Pancreas (tissue), 10 donors: ENCODE data around the gene IQCN. TPM values are rescaled to one million over a fixed set of nuclear protein-coding genes. Genes with fewer than 3 reads are reported as not detected.

Source experiments
- ATAC-seq, 4 donors: fragments of 200-7000 bp; cut with Tn5 transposase; one replicate each; pipeline versions ENCODE4 v1.8.0 to v1.9.1; 2020; ENCODE audit warnings: mild to moderate bottlenecking in 4 of 4, moderate library complexity in 4 of 4
- DNase-seq, 6 donors: peaks; one replicate each; pipeline ENCODE4 v3.0.0-alpha.2; 2020
- FAIRE-seq: peaks from 2 replicates; lab custom pipeline; 2012; peaks lifted over from hg19 to GRCh38; lab: Jason Lieb, UNC
- H3K27ac ChIP-seq, 4 donors: fragments of 200-600 bp; sonication (generic); 1 replicate in 3 of 4; 2 replicates in 1 of 4; pipeline versions ENCODE4 v1.5.0 to v1.8.0; 2020
- H3K27me3 ChIP-seq, 4 donors: fragments of 200-600 bp; one replicate each; pipeline ENCODE4 v1.8.0; 2021
- H3K36me3 ChIP-seq, 3 donors: fragments of 200-600 bp; sonication (generic) in 1 of 3; one replicate each; pipeline versions ENCODE4 v1.5.0 to v1.8.0; 2020 to 2021
- H3K4me1 ChIP-seq, 3 donors: fragments of 200-600 bp; one replicate each; pipeline ENCODE4 v1.8.0; 2021
- H3K4me3 ChIP-seq, 4 donors: fragments of 200-600 bp; sonication (generic) in 2 of 4; one replicate each; pipeline versions ENCODE4 v1.5.0 to v1.8.0; 2020 to 2021
- H3K9me3 ChIP-seq, 4 donors: fragments of 200-600 bp; one replicate each; pipeline ENCODE4 v1.8.0; 2021
- WGBS, 2 donors: extraction: QIAGEN DNeasy Blood & Tissue Kit; methylation state at CpG; one replicate each; pipeline ENCODE4 v1.1.7; 2013; 5-methylcytosine and 5-hydroxymethylcytosine counted together
- intact Hi-C, 3 donors: fragments of 100-400 bp; cut with DNase I; formaldehyde crosslinking; loops; one replicate each; pipeline versions ENCODE4 v1.11.1 to v1.14.2; 2022
- microRNA-seq, 2 donors: library from miRNA; unstranded; fragments of <30 nt; microRNA quantifications; one replicate each; pipeline versions ENCODE4 to v1.1.0, GENCODE V29; 2019 to 2020
- polyA plus RNA-seq, 2 donors: library from polyadenylated mRNA; stranded (reverse); fragments of 200-250 nt; gene quantifications; one replicate each; pipeline ENCODE4 v1.2.3, GENCODE V29; 2013
- total RNA-seq, 6 donors: library from RNA; stranded (reverse); fragmentation: NEBNext Ultra II Directional in 4 of 6; extraction: Animal tissue kit (Norgen Biotek cat#: 25700) in 4 of 6; gene quantifications; one replicate each; pipeline versions ENCODE4 v1.2.1 to v1.2.4, GENCODE V29; 2021 to 2023
- TF ChIP-seq, protein P1 (sequence below), 4 donors: fragments of 200-600 bp; sonication (generic) in 3 of 4; IDR thresholded peaks; one replicate each; pipeline versions ENCODE4 v1.5.0 to v1.8.0; 2021; ENCODE audit warnings: antibody characterized with exemption in 4 of 4
- donor health status: healthy with polysubstance abuse.
- donor health status: DM: no; HTN: no; CAD: no; lungs with moderate emphysema.
- donor health status: DM: no; HTN: no; CAD: no.
- donor health status: control.
- donor health status: control.
- donor health status: Bipolar disorder and iron deficiency.
- donor health status: DM: yes; HTN: yes; CAD: no.
- donor health status: DM: no; HTN: no; CAD: no.
- donor health status: DM: no; HTN: no; CAD: no.
- donor health status: DM: yes; HTN: yes; CAD: no.

The IQCN gene
- total and polyA plus RNA-seq, 8 donors, result 1.0 to 25.3 (median 3.2) TPM

GRCh38 chr19:18208098-18208951 lies 65.9 kb downstream of the IQCN start:
- Histone ChIP-seq H3K27me3 (no peaks in the 10 kb centered on the region), H3K9me3 (no peaks in the 10 kb centered on the region), H3K27ac (no peak overlapping the region), H3K36me3 (no peaks in the 10 kb centered on the region), H3K4me1 (no peaks in the 10 kb centered on the region), H3K4me3 (no peak overlapping the region)
- DNase-seq, result peak in 1 of 6 donors; percentile 48
- ATAC-seq, result no peak
- TF ChIP-seq, protein P1, sequence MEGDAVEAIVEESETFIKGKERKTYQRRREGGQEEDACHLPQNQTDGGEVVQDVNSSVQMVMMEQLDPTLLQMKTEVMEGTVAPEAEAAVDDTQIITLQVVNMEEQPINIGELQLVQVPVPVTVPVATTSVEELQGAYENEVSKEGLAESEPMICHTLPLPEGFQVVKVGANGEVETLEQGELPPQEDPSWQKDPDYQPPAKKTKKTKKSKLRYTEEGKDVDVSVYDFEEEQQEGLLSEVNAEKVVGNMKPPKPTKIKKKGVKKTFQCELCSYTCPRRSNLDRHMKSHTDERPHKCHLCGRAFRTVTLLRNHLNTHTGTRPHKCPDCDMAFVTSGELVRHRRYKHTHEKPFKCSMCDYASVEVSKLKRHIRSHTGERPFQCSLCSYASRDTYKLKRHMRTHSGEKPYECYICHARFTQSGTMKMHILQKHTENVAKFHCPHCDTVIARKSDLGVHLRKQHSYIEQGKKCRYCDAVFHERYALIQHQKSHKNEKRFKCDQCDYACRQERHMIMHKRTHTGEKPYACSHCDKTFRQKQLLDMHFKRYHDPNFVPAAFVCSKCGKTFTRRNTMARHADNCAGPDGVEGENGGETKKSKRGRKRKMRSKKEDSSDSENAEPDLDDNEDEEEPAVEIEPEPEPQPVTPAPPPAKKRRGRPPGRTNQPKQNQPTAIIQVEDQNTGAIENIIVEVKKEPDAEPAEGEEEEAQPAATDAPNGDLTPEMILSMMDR (IDR thresholded peaks at IDR 0.05), result peak in 3 of 4 donors; percentile 26 to 47 (median 35)
- FAIRE-seq, result no peak
- WGBS, 2 donors, result 14 to 15% methylated on average over 32 of the region's 32 CpGs
- intact Hi-C loops, result no loop called here

Small RNAs within 50 kb of the gene (microRNA-seq; reads per million reads assigned to microRNA genes)
- 0.77 to 1.5 reads per million in 2 donors for gene MIR3188

Other genes with a start within 250 kb of the IQCN start
- gene IL12RB1, start 187.5 kb downstream of the IQCN start, total RNA-seq, result 1 to 10 TPM in 1 of 6 donors, under 1 TPM in 5; 0.19 to 1.1 (median 0.53) TPM
- gene IL12RB1, start 187.5 kb downstream of the IQCN start, polyA plus RNA-seq, result under 1 TPM; 0.15 to 0.40 TPM
- 10 to 100 TPM; 19.7 to 27.5 (median 24.2) TPM for gene MAST3, start 176.7 kb downstream of the IQCN start, total RNA-seq
- 10 to 100 TPM; 13.7 to 24.7 TPM for gene MAST3, start 176.7 kb downstream of the IQCN start, polyA plus RNA-seq
- gene PIK3R2, start 121.3 kb downstream of the IQCN start, total RNA-seq, result 10 to 100 TPM; 11.6 to 21.2 (median 12.2) TPM
- gene PIK3R2, start 121.3 kb downstream of the IQCN start, polyA plus RNA-seq, result 1 to 10 TPM; 4.3 to 6.5 TPM
- 100 to 1,000 TPM in 1 of 6 donors, 10 to 100 TPM in 5; 12.2 to 108 (median 23.2) TPM for gene IFI30, start 100.6 kb downstream of the IQCN start, total RNA-seq
- 10 to 100 TPM; 21.4 to 22.2 TPM for gene IFI30, start 100.6 kb downstream of the IQCN start, polyA plus RNA-seq
- 1 to 10 TPM; 2.8 to 6.2 (median 4.0) TPM for gene MPV17L2, start 81.2 kb downstream of the IQCN start, total RNA-seq
- gene MPV17L2, start 81.2 kb downstream of the IQCN start, polyA plus RNA-seq, result 10 to 100 TPM in 1 of 2 donors, 1 to 10 TPM in 1; 9.9 to 10.4 TPM
- gene RAB3A, start 70.4 kb downstream of the IQCN start, total RNA-seq, result 1 to 10 TPM in 5 of 6 donors, under 1 TPM in 1; 0.79 to 2.6 (median 1.6) TPM
- gene RAB3A, start 70.4 kb downstream of the IQCN start, polyA plus RNA-seq, result 1 to 10 TPM; 2.3 to 4.4 TPM
- under 1 TPM in 5 of 6 donors, not detected in 1; 0.12 to 0.59 (median 0.37) TPM for gene PDE4C, start 48.0 kb downstream of the IQCN start, total RNA-seq
- gene PDE4C, start 48.0 kb downstream of the IQCN start, polyA plus RNA-seq, result 1 to 10 TPM in 1 of 2 donors, under 1 TPM in 1; 0.16 to 1.3 TPM
- 100 to 1,000 TPM in 5 of 6 donors, 10 to 100 TPM in 1; 86.8 to 181 (median 137) TPM for gene JUND, start 7.2 kb upstream of the IQCN start, total RNA-seq
- 100 to 1,000 TPM; 111 to 128 TPM for gene JUND, start 7.2 kb upstream of the IQCN start, polyA plus RNA-seq
- 10 to 100 TPM; 16.5 to 39.0 (median 33.4) TPM for gene LSM4, start 48.6 kb upstream of the IQCN start, total RNA-seq
- gene LSM4, start 48.6 kb upstream of the IQCN start, polyA plus RNA-seq, result 10 to 100 TPM; 65.9 to 67.9 TPM
- gene PGPEP1, start 66.1 kb upstream of the IQCN start, total RNA-seq, result 10 to 100 TPM; 32.9 to 44.4 (median 37.1) TPM
- 10 to 100 TPM; 10.4 to 20.7 TPM for gene PGPEP1, start 66.1 kb upstream of the IQCN start, polyA plus RNA-seq
- gene GDF15, start 111.7 kb upstream of the IQCN start, total RNA-seq, result 100 to 1,000 TPM in 2 of 6 donors, 10 to 100 TPM in 4; 33.3 to 277 (median 43.5) TPM
- 10 to 100 TPM; 28.1 to 57.7 TPM for gene GDF15, start 111.7 kb upstream of the IQCN start, polyA plus RNA-seq
- 1 to 10 TPM in 3 of 6 donors, under 1 TPM in 3; 0.14 to 6.1 (median 1.2) TPM for gene LRRC25, start 123.2 kb upstream of the IQCN start, total RNA-seq
- gene LRRC25, start 123.2 kb upstream of the IQCN start, polyA plus RNA-seq, result 1 to 10 TPM in 1 of 2 donors, under 1 TPM in 1; 0.85 to 1.0 TPM
- 10 to 100 TPM; 20.5 to 33.8 (median 23.7) TPM for gene SSBP4, start 144.9 kb upstream of the IQCN start, total RNA-seq
- 100 to 1,000 TPM in 1 of 2 donors, 10 to 100 TPM in 1; 77.5 to 116 TPM for gene SSBP4, start 144.9 kb upstream of the IQCN start, polyA plus RNA-seq
- gene ISYNA1, start 163.7 kb upstream of the IQCN start, total RNA-seq, result 10 to 100 TPM; 26.1 to 58.4 (median 44.7) TPM
- 100 to 1,000 TPM; 187 to 309 TPM for gene ISYNA1, start 163.7 kb upstream of the IQCN start, polyA plus RNA-seq
- gene ELL, start 247.6 kb upstream of the IQCN start, total RNA-seq, result 10 to 100 TPM in 1 of 6 donors, 1 to 10 TPM in 5; 5.8 to 10.5 (median 9.3) TPM
- gene ELL, start 247.6 kb upstream of the IQCN start, polyA plus RNA-seq, result 10 to 100 TPM; 10.3 to 13.4 TPM